ENCODE results near the gene PRDX6. TPM values are rescaled to one million over a fixed set of nuclear protein-coding genes. Genes with fewer than 3 reads are reported as not detected.

Gene PRDX6
- total RNA-seq, 1 donor from 2014 or later, result 148 TPM

- peaks cover 22% of the 10 kb centered on the region for H3K4me1 Mint-ChIP-seq (ENCODE audit: unreplicated experiment)
- no peak overlapping the region for H3K27ac Mint-ChIP-seq (ENCODE audit: unreplicated experiment)
- no peaks in the 10 kb centered on the region for H3K36me3 Mint-ChIP-seq (ENCODE audit: unreplicated experiment)
- no peaks in the 10 kb centered on the region for H3K27me3 Mint-ChIP-seq (ENCODE audit: unreplicated experiment)
- no peak overlapping the region for H3K4me3 Mint-ChIP-seq (ENCODE audit: unreplicated experiment)
- H3K9me3 Mint-ChIP-seq (ENCODE audit: unreplicated experiment), result no peaks in the 10 kb centered on the region
- no peak for TF ChIP-seq CTCF (IDR thresholded peaks at IDR 0.05)
- no peak for DNase-seq (ENCODE audit: extremely low spot score, unreplicated experiment)
These were observed 44.8 kb upstream of the PRDX6 start for GRCh38 chr1:173432331-173432730.

GRCh38 chr1:173433751-173434326, 43.3 kb upstream of the PRDX6 start:
- H3K4me1 Mint-ChIP-seq (ENCODE audit: unreplicated experiment), result peaks cover 22% of the 10 kb centered on the region
- no peaks in the 10 kb centered on the region for H3K36me3 Mint-ChIP-seq (ENCODE audit: unreplicated experiment)
- no peak for TF ChIP-seq CTCF (IDR thresholded peaks at IDR 0.05)
- no peak for DNase-seq (ENCODE audit: extremely low spot score, unreplicated experiment)
- no peaks in the 10 kb centered on the region for H3K9me3 Mint-ChIP-seq (ENCODE audit: unreplicated experiment)
- H3K27me3 Mint-ChIP-seq (ENCODE audit: unreplicated experiment), result no peaks in the 10 kb centered on the region
- no peak overlapping the region for H3K4me3 Mint-ChIP-seq (ENCODE audit: unreplicated experiment)
- no peak overlapping the region for H3K27ac Mint-ChIP-seq (ENCODE audit: unreplicated experiment)

GRCh38 chr1:173436841-173437428, 40.2 kb upstream of the PRDX6 start:
- DNase-seq (ENCODE audit: extremely low spot score, unreplicated experiment), result no peak
- H3K4me1 Mint-ChIP-seq (ENCODE audit: unreplicated experiment), result no peaks in the 10 kb centered on the region
- H3K27ac Mint-ChIP-seq (ENCODE audit: unreplicated experiment), result no peak overlapping the region
- no peaks in the 10 kb centered on the region for H3K9me3 Mint-ChIP-seq (ENCODE audit: unreplicated experiment)
- H3K36me3 Mint-ChIP-seq (ENCODE audit: unreplicated experiment), result no peaks in the 10 kb centered on the region
- H3K4me3 Mint-ChIP-seq (ENCODE audit: unreplicated experiment), result no peak overlapping the region
- no peak for TF ChIP-seq CTCF (IDR thresholded peaks at IDR 0.05)
- no peaks in the 10 kb centered on the region for H3K27me3 Mint-ChIP-seq (ENCODE audit: unreplicated experiment)

- H3K4me3 Mint-ChIP-seq (ENCODE audit: unreplicated experiment), result no peak overlapping the region
- H3K9me3 Mint-ChIP-seq (ENCODE audit: unreplicated experiment), result peaks cover 2% of the 10 kb centered on the region
- H3K36me3 Mint-ChIP-seq (ENCODE audit: unreplicated experiment), result no peaks in the 10 kb centered on the region
- DNase-seq (ENCODE audit: extremely low spot score, unreplicated experiment), result no peak
- H3K27ac Mint-ChIP-seq (ENCODE audit: unreplicated experiment), result no peak overlapping the region
- H3K27me3 Mint-ChIP-seq (ENCODE audit: unreplicated experiment), result no peaks in the 10 kb centered on the region
- no peak for TF ChIP-seq CTCF (IDR thresholded peaks at IDR 0.05)
- peaks cover 2% of the 10 kb centered on the region for H3K4me1 Mint-ChIP-seq (ENCODE audit: unreplicated experiment)
These were observed 38.5 kb upstream of the PRDX6 start for GRCh38 chr1:173438675-173439074.

GRCh38 chr1:173440430-173440829, 36.7 kb upstream of the PRDX6 start:
- H3K27me3 Mint-ChIP-seq (ENCODE audit: unreplicated experiment), result no peaks in the 10 kb centered on the region
- H3K4me1 Mint-ChIP-seq (ENCODE audit: unreplicated experiment), result peaks cover 6% of the 10 kb centered on the region
- H3K4me3 Mint-ChIP-seq (ENCODE audit: unreplicated experiment), result no peak overlapping the region
- no peak overlapping the region for H3K27ac Mint-ChIP-seq (ENCODE audit: unreplicated experiment)
- DNase-seq (ENCODE audit: extremely low spot score, unreplicated experiment), result no peak
- peaks cover 2% of the 10 kb centered on the region for H3K9me3 Mint-ChIP-seq (ENCODE audit: unreplicated experiment)
- no peak for TF ChIP-seq CTCF (IDR thresholded peaks at IDR 0.05)
- peaks cover 2% of the 10 kb centered on the region for H3K36me3 Mint-ChIP-seq (ENCODE audit: unreplicated experiment)
